HEK293 (cell line): ENCODE data around the gene NEURL1.

Source experiments
- AEBP2 ChIP-seq: fragments of 450-650 bp; formaldehyde crosslinking; IDR thresholded peaks from 2 replicates; pipeline ENCODE4 v1.5.1; 2016; ENCODE audit warnings: missing biosample characterization, missing genetic modification characterization, borderline replicate concordance
- BCL11A ChIP-seq: fragments of 450-650 bp; formaldehyde crosslinking; IDR thresholded peaks from 2 replicates; pipeline ENCODE4 v1.5.1; 2016; ENCODE audit warnings: low read depth, missing biosample characterization, missing genetic modification characterization
- BCL11B ChIP-seq: fragments of 450-650 bp; formaldehyde crosslinking; IDR thresholded peaks from 2 replicates; pipeline ENCODE4 v1.5.1; 2016; ENCODE audit warnings: low read depth, missing biosample characterization, missing genetic modification characterization
- BCL6B ChIP-seq: fragments of 450-650 bp; formaldehyde crosslinking; IDR thresholded peaks from 2 replicates; pipeline ENCODE4 v1.5.1; 2017; ENCODE audit warnings: missing biosample characterization, missing genetic modification characterization
- GLIS1 ChIP-seq: fragments of 450-650 bp; formaldehyde crosslinking; IDR thresholded peaks from 2 replicates; pipeline ENCODE4 v1.5.1; 2016; ENCODE audit warnings: missing biosample characterization, missing genetic modification characterization
- MYNN ChIP-seq: fragments of 450-650 bp; formaldehyde crosslinking; IDR thresholded peaks from 2 replicates; pipeline ENCODE4 v1.5.1; 2016; ENCODE audit warnings: missing biosample characterization, missing genetic modification characterization, borderline replicate concordance
- OVOL3 ChIP-seq: fragments of 450-650 bp; formaldehyde crosslinking; IDR thresholded peaks from 2 replicates; pipeline ENCODE4 v1.5.1; 2016; ENCODE audit warnings: missing biosample characterization, missing genetic modification characterization
- SALL2 ChIP-seq: fragments of 450-650 bp; formaldehyde crosslinking; IDR thresholded peaks from 2 replicates; pipeline ENCODE4 v1.5.0; 2017; ENCODE audit warnings: missing biosample characterization, mild to moderate bottlenecking, missing genetic modification characterization, borderline replicate concordance
- SP2 ChIP-seq: fragments of 450-650 bp; formaldehyde crosslinking; IDR thresholded peaks from 2 replicates; pipeline ENCODE4 v1.5.1; 2016; ENCODE audit warnings: missing biosample characterization, missing genetic modification characterization
- SP3 ChIP-seq: fragments of 450-650 bp; formaldehyde crosslinking; IDR thresholded peaks from 2 replicates; pipeline ENCODE4 v1.5.1; 2016; ENCODE audit warnings: missing biosample characterization, missing genetic modification characterization
- ZFP37 ChIP-seq: fragments of 450-650 bp; formaldehyde crosslinking; IDR thresholded peaks from 2 replicates; pipeline ENCODE4 v1.5.1; 2016; ENCODE audit warnings: missing biosample characterization, missing genetic modification characterization
- ZNF132 ChIP-seq: fragments of 450-650 bp; formaldehyde crosslinking; IDR thresholded peaks from 2 replicates; pipeline ENCODE4 v1.5.1; 2017; ENCODE audit warnings: missing biosample characterization, missing genetic modification characterization, borderline replicate concordance
- ZNF148 ChIP-seq: fragments of 450-650 bp; formaldehyde crosslinking; IDR thresholded peaks from 2 replicates; pipeline ENCODE4 v1.5.0; 2017; ENCODE audit warnings: missing biosample characterization, missing genetic modification characterization, borderline replicate concordance
- ZNF362 ChIP-seq: fragments of 450-650 bp; formaldehyde crosslinking; IDR thresholded peaks from 2 replicates; pipeline ENCODE4 v1.5.1; 2016; ENCODE audit warnings: missing biosample characterization, missing genetic modification characterization
- ZNF394 ChIP-seq: fragments of 450-650 bp; formaldehyde crosslinking; IDR thresholded peaks from 2 replicates; pipeline ENCODE4 v1.5.1; 2016; ENCODE audit warnings: missing biosample characterization, missing genetic modification characterization, mild to moderate bottlenecking, moderate library complexity, borderline replicate concordance
- ZNF398 ChIP-seq: fragments of 450-650 bp; formaldehyde crosslinking; IDR thresholded peaks from 2 replicates; pipeline ENCODE4 v1.5.1; 2017; ENCODE audit warnings: missing biosample characterization, missing genetic modification characterization
- ZNF426 ChIP-seq: fragments of 450-650 bp; formaldehyde crosslinking; IDR thresholded peaks from 2 replicates; pipeline ENCODE4 v1.5.1; 2017; ENCODE audit warnings: missing biosample characterization, missing genetic modification characterization, mild to moderate bottlenecking, inconsistent platforms, moderate library complexity
- ZNF48 ChIP-seq: fragments of 450-650 bp; formaldehyde crosslinking; IDR thresholded peaks from 2 replicates; pipeline ENCODE4 v1.5.1; 2016; ENCODE audit warnings: missing biosample characterization, missing genetic modification characterization
- ZNF488 ChIP-seq: fragments of 450-650 bp; formaldehyde crosslinking; IDR thresholded peaks from 2 replicates; pipeline ENCODE4 v1.5.1; 2016; ENCODE audit warnings: missing biosample characterization, missing genetic modification characterization
- ZNF501 ChIP-seq: fragments of 450-650 bp; formaldehyde crosslinking; IDR thresholded peaks from 2 replicates; pipeline ENCODE4 v1.5.1; 2016; ENCODE audit warnings: missing biosample characterization, missing genetic modification characterization
- ZNF521 ChIP-seq: fragments of 450-650 bp; formaldehyde crosslinking; IDR thresholded peaks from 2 replicates; pipeline ENCODE4 v1.5.1; 2017; ENCODE audit warnings: missing biosample characterization, mild to moderate bottlenecking, missing genetic modification characterization
- ZNF530 ChIP-seq: fragments of 450-650 bp; formaldehyde crosslinking; IDR thresholded peaks from 2 replicates; pipeline ENCODE4 v1.5.1; 2016; ENCODE audit warnings: low read depth, missing biosample characterization, missing genetic modification characterization
- ZNF548 ChIP-seq: fragments of 450-650 bp; formaldehyde crosslinking; IDR thresholded peaks from 2 replicates; pipeline ENCODE4 v1.5.1; 2016; ENCODE audit warnings: missing biosample characterization, missing genetic modification characterization
- ZNF555 ChIP-seq: fragments of 450-650 bp; formaldehyde crosslinking; conservative IDR thresholded peaks from 2 replicates; pipeline ENCODE4 v1.5.1; 2017; ENCODE audit warnings: missing biosample characterization, mild to moderate bottlenecking, missing genetic modification characterization, inconsistent platforms
- ZNF596 ChIP-seq: fragments of 450-650 bp; IDR thresholded peaks from 2 replicates; pipeline ENCODE4 v1.5.0; 2018; ENCODE audit warnings: missing biosample characterization, mild to moderate bottlenecking, missing genetic modification characterization, moderate library complexity
- ZNF624 ChIP-seq: fragments of 450-650 bp; formaldehyde crosslinking; IDR thresholded peaks from 2 replicates; pipeline ENCODE4 v1.5.1; 2017; ENCODE audit warnings: missing biosample characterization, missing genetic modification characterization
- ZNF670 ChIP-seq: fragments of 450-650 bp; formaldehyde crosslinking; IDR thresholded peaks from 2 replicates; pipeline ENCODE4 v1.5.1; 2016; ENCODE audit warnings: missing biosample characterization, missing genetic modification characterization, low read depth
- ZNF707 ChIP-seq: fragments of 450-650 bp; formaldehyde crosslinking; IDR thresholded peaks from 2 replicates; pipeline ENCODE4 v1.5.1; 2016; ENCODE audit warnings: missing biosample characterization, missing genetic modification characterization
- ZNF776 ChIP-seq: fragments of 450-650 bp; formaldehyde crosslinking; IDR thresholded peaks from 2 replicates; pipeline ENCODE4 v1.5.0; 2017; ENCODE audit warnings: missing biosample characterization, missing genetic modification characterization, borderline replicate concordance
- ZNF843 ChIP-seq: fragments of 450-650 bp; formaldehyde crosslinking; IDR thresholded peaks from 2 replicates; pipeline ENCODE4 v1.5.1; 2016; ENCODE audit warnings: missing biosample characterization, missing genetic modification characterization
- ZSCAN30 ChIP-seq: fragments of 450-650 bp; IDR thresholded peaks from 2 replicates; pipeline ENCODE4 v1.5.1; 2018; ENCODE audit warnings: missing biosample characterization, mild to moderate bottlenecking, missing genetic modification characterization, moderate library complexity
- ZSCAN4 ChIP-seq: fragments of 450-650 bp; formaldehyde crosslinking; IDR thresholded peaks from 2 replicates; pipeline ENCODE4 v1.5.1; 2017; ENCODE audit warnings: missing biosample characterization, missing genetic modification characterization

Gene NEURL1

GRCh38 chr10:103479135-103479534 lies 14.4 kb upstream of the NEURL1 start, which contains the start of gene CALHM3 (continued):
- TF ChIP-seq ZNF362 (tag by site-specific recombination) (no peak), ZNF548 (tag by site-specific recombination) (no peak), ZNF148 (tag by site-specific recombination) (no peak), ZNF530 (no peak), SP3 (peak; percentile 27; the same call in 1 of the 2 replicates), ZNF670 (tag by site-specific recombination) (no peak), ZNF776 (tag by site-specific recombination) (no peak), ZNF521 (tag by site-specific recombination) (no peak), BCL11B (tag by site-specific recombination) (no peak), ZNF426 (tag by site-specific recombination) (no peak), ZNF624 (tag by site-specific recombination) (no peak), ZNF132 (tag by site-specific recombination) (no peak), ZNF555 (tag by site-specific recombination) (no peak), ZNF48 (tag by site-specific recombination) (no peak), GLIS1 (tag by site-specific recombination) (peak; percentile 51), BCL6B (tag by site-specific recombination) (no peak), ZNF394 (tag by site-specific recombination) (no peak), ZNF843 (tag by site-specific recombination) (no peak), ZNF488 (no peak), ZFP37 (no peak), AEBP2 (tag by site-specific recombination) (no peak), SALL2 (tag by site-specific recombination) (no peak), ZNF398 (tag by site-specific recombination) (no peak), ZSCAN30 (tag by site-specific recombination) (no peak), ZSCAN4 (no peak), ZNF707 (tag by site-specific recombination) (no peak), OVOL3 (tag by site-specific recombination) (no peak), BCL11A (no peak), MYNN (no peak), SP2 (tag by site-specific recombination) (no peak), ZNF596 (tag by site-specific recombination) (no peak), ZNF501 (tag by site-specific recombination) (no peak)
